IMR-90 (cell line): ENCODE data around the gene SYDE2. TPM values are rescaled to one million over a fixed set of nuclear protein-coding genes. Genes with fewer than 3 reads are reported as not detected.

ENCODE experiments used
- ATAC-seq: fragments of 200-7000 bp; cut with Tn5 transposase; 2 replicates; pipeline ENCODE4 v1.9.1; 2020; ENCODE audit warnings: low read depth, mild to moderate bottlenecking, moderate library complexity
- BruUV-seq: library from RNA; stranded (reverse); fragments of 400-500 nt; replicated peaks from 2 replicates; lab custom pipeline; 2021; lab: Mats Ljungman, UMichigan
- CTCF ChIA-PET: fragments of 300-600 bp; formaldehyde crosslinking; extraction: SDS; loops from one replicate; lab custom pipeline; 2021; ENCODE audit warnings: antibody characterized with exemption; lab: Yijun Ruan, JAX
- POLR2A ChIA-PET: fragments of 300-600 bp; sonication (Branson Sonifier 250); formaldehyde crosslinking; loops from one replicate; lab custom pipeline; 2022; ENCODE audit warnings: antibody characterized with exemption; ENCODE audit not compliant: unreplicated experiment; lab: Charles Lee
- DNase-seq: peaks from one replicate; pipeline ENCODE4 v3.0.0; 2013
- H2AFZ ChIP-seq: replicated peaks from 2 replicates; pipeline ENCODE3; 2013; ENCODE audit warnings: low read length, mild to moderate bottlenecking; ENCODE audit not compliant: poor library complexity
- H2AK5ac ChIP-seq: 2 replicates; pipeline ENCODE4 v1.6.1; 2013; ENCODE audit warnings: low read depth, low read length, inconsistent platforms
- H2AK9ac ChIP-seq: replicated peaks from 2 replicates; pipeline ENCODE3; 2013; ENCODE audit warnings: mild to moderate bottlenecking, low read depth, low read length, moderate library complexity; ENCODE audit not compliant: poor library complexity
- H2BK120ac ChIP-seq: 2 replicates; pipeline ENCODE4 v1.6.1; 2013; ENCODE audit warnings: low read depth, low read length, inconsistent platforms
- H2BK15ac ChIP-seq: 3 replicates; pipeline ENCODE4 v1.6.1; 2013; ENCODE audit warnings: low read depth, low read length, inconsistent platforms
- H2BK20ac ChIP-seq: 2 replicates; pipeline ENCODE4 v1.6.1; 2013; ENCODE audit warnings: low read depth, mild to moderate bottlenecking, inconsistent platforms, low read length, moderate library complexity
- H2BK5ac ChIP-seq: 2 replicates; pipeline ENCODE4 v1.6.1; 2013; ENCODE audit warnings: mild to moderate bottlenecking, low read depth, low read length, inconsistent platforms; ENCODE audit not compliant: poor library complexity, severe bottlenecking
- H3K14ac ChIP-seq: replicated peaks from 2 replicates; pipeline ENCODE4 v1.6.1; 2013; ENCODE audit warnings: low read depth, low read length, inconsistent platforms
- H3K18ac ChIP-seq: 2 replicates; pipeline ENCODE4 v1.6.1; 2013; ENCODE audit warnings: low read depth, low read length, control low read depth
- H3K23ac ChIP-seq: 2 replicates; pipeline ENCODE4 v1.6.1; 2013; ENCODE audit warnings: low read depth, low read length, inconsistent platforms
- H3K27ac ChIP-seq: 2 replicates; pipeline ENCODE4 v1.5.1; 2013; ENCODE audit warnings: mild to moderate bottlenecking, control low read depth, low read length; ENCODE audit not compliant: insufficient read depth
- H3K27me3 ChIP-seq: 2 replicates; pipeline ENCODE4 v1.6.1; 2013; ENCODE audit warnings: low read length; ENCODE audit not compliant: control insufficient read depth, insufficient read depth
- H3K36me3 ChIP-seq: 2 replicates; pipeline ENCODE4 v1.6.1; 2013; ENCODE audit warnings: low read length, mixed read lengths; ENCODE audit not compliant: control insufficient read depth, insufficient read depth
- H3K4ac ChIP-seq: 2 replicates; pipeline ENCODE4 v1.6.1; 2013; ENCODE audit warnings: low read depth, low read length, inconsistent platforms
- H3K4me1 ChIP-seq: 2 replicates; pipeline ENCODE4 v1.6.1; 2013; ENCODE audit warnings: low read length, mixed read lengths; ENCODE audit not compliant: control insufficient read depth, insufficient read depth
- H3K4me2 ChIP-seq: 2 replicates; pipeline ENCODE4 v1.6.1; 2013; ENCODE audit warnings: low read depth, mild to moderate bottlenecking, control low read depth, low read length, moderate library complexity
- H3K4me3 ChIP-seq: 2 replicates; pipeline ENCODE4 v1.5.1; 2013; ENCODE audit warnings: low read depth, mild to moderate bottlenecking, control low read depth, low read length, moderate library complexity; ENCODE audit not compliant: insufficient read depth
- H3K56ac ChIP-seq: 2 replicates; pipeline ENCODE4 v1.6.1; 2013; ENCODE audit warnings: low read length, inconsistent platforms; ENCODE audit not compliant: insufficient read depth; ENCODE audit errors: extremely low read depth
- H3K79me1 ChIP-seq, 2 experiments: 2 replicates each; pipeline ENCODE4 v1.6.1; 2013; ENCODE audit warnings: low read length in 2 of 2, inconsistent platforms in 1 of 2, low read depth in 1 of 2
- H3K9ac ChIP-seq: 2 replicates; pipeline ENCODE4 v1.6.1; 2013; ENCODE audit warnings: low read depth, low read length, control low read depth
- H3K9me1 ChIP-seq: 2 replicates; pipeline ENCODE4 v1.6.1; 2013; ENCODE audit warnings: low read length, inconsistent platforms; ENCODE audit not compliant: insufficient read depth
- H3K9me3 ChIP-seq: 2 replicates; pipeline ENCODE4 v1.6.1; 2013; ENCODE audit warnings: low read length; ENCODE audit not compliant: control insufficient read depth, insufficient read depth
- H4K20me1 ChIP-seq: 2 replicates; pipeline ENCODE4 v1.6.1; 2013; ENCODE audit warnings: low read length, inconsistent platforms; ENCODE audit not compliant: insufficient read depth
- H4K5ac ChIP-seq: 2 replicates; pipeline ENCODE4 v1.6.1; 2013; ENCODE audit warnings: mild to moderate bottlenecking, low read depth, low read length, control low read depth
- H4K8ac ChIP-seq, 2 experiments: 2 replicates each; pipeline ENCODE4 v1.6.1; 2013; ENCODE audit warnings: low read depth in 2 of 2, low read length in 2 of 2, control low read depth in 1 of 2, inconsistent platforms in 1 of 2
- H4K91ac ChIP-seq: 2 replicates; pipeline ENCODE4 v1.6.1; 2013; ENCODE audit warnings: low read depth, low read length, inconsistent platforms; ENCODE audit not compliant: insufficient read depth
- BHLHE40 ChIP-seq: fragments of 150-350 bp; IDR thresholded peaks from 2 replicates; pipeline ENCODE4 v1.6.1; 2016; ENCODE audit warnings: mild to moderate bottlenecking, low read depth, low read length
- CEBPB ChIP-seq: IDR thresholded peaks from 2 replicates; pipeline ENCODE4 v1.6.1; 2012; ENCODE audit warnings: low read depth, low read length, improper control_type of control experiment
- CHD1 ChIP-seq: IDR thresholded peaks from 2 replicates; pipeline ENCODE4 v1.6.1; 2012; ENCODE audit warnings: low read depth, low read length, improper control_type of control experiment
- MAFK ChIP-seq: IDR thresholded peaks from 2 replicates; pipeline ENCODE4 v1.6.1; 2012; ENCODE audit warnings: low read depth, low read length, improper control_type of control experiment
- MAZ ChIP-seq: IDR thresholded peaks from 2 replicates; pipeline ENCODE4 v1.6.1; 2012; ENCODE audit warnings: low read depth, mild to moderate bottlenecking, low read length, improper control_type of control experiment, moderate library complexity, borderline replicate concordance
- MXI1 ChIP-seq: IDR thresholded peaks from 2 replicates; pipeline ENCODE4 v1.6.1; 2012; ENCODE audit warnings: low read depth, mild to moderate bottlenecking, low read length, moderate library complexity, borderline replicate concordance
- NFE2L2 ChIP-seq: fragments of 150-350 bp; IDR thresholded peaks from 2 replicates; pipeline ENCODE4 v1.6.1; 2016; ENCODE audit warnings: low read depth, mild to moderate bottlenecking, low read length
- POLR2A ChIP-seq: IDR thresholded peaks from 2 replicates; pipeline ENCODE4 v1.6.1; 2012; ENCODE audit warnings: mild to moderate bottlenecking, low read depth, low read length
- RAD21 ChIP-seq: IDR thresholded peaks from 2 replicates; pipeline ENCODE4 v1.6.1; 2012; ENCODE audit warnings: low read length, improper control_type of control experiment
- RFX5 ChIP-seq: IDR thresholded peaks from 2 replicates; pipeline ENCODE4 v1.8.0; 2012; ENCODE audit warnings: low read depth, mild to moderate bottlenecking, low read length, moderate library complexity
- SMC3 ChIP-seq: fragments of 150-350 bp; IDR thresholded peaks from 2 replicates; pipeline ENCODE4 v1.6.1; 2016; ENCODE audit warnings: low read depth, mild to moderate bottlenecking, antibody characterized with exemption, low read length, moderate library complexity
- WGBS, 2 experiments: methylation state at CpG; one replicate each; pipeline versions ENCODE4 v1.1.5 to v1.1.7; 2013; ENCODE audit warnings: missing lambda C conversion rate in 2 of 2; ENCODE audit not compliant: insufficient read length in 1 of 2; ENCODE audit errors: extremely low coverage in 2 of 2; 5-methylcytosine and 5-hydroxymethylcytosine counted together
- dilution Hi-C: fragments of 300-500 bp; cut with HindIII; formaldehyde crosslinking; loops from one replicate; pipeline ENCODE4 v1.14.3; 2018; ENCODE audit warnings: low sequenced_read_pairs; ENCODE audit not compliant: unreplicated experiment
- in situ Hi-C: fragments of 300-500 bp; cut with MboI; formaldehyde crosslinking; loops from 3 replicates; pipeline ENCODE4 v1.14.3; 2019; ENCODE audit warnings: low sequenced_read_pairs, inconsistent platforms, mixed read lengths
- intact Hi-C: fragments of 100-400 bp; cut with micrococcal nuclease; formaldehyde crosslinking; loops from 2 replicates; pipeline ENCODE4 v1.10.0; 2022
- polyA plus RNA-seq, 3 experiments: library from polyadenylated mRNA; depleted of rRNA; stranded (reverse); fragments of >200 nt; gene quantifications; 2 replicates each; pipeline ENCODE4 v1.2.3, GENCODE V29; 2012; ENCODE audit warnings: low replicate concordance in 1 of 3
- total RNA-seq: library from RNA; depleted of rRNA; stranded (reverse); fragments of >200 nt; gene quantifications from 2 replicates; pipeline ENCODE4 v1.2.3, GENCODE V29; 2012
- TF ChIP-seq, protein P1 (sequence below): fragments of 150-350 bp; IDR thresholded peaks from 2 replicates; pipeline ENCODE4 v1.6.1; 2016; ENCODE audit warnings: low read depth, mild to moderate bottlenecking, low read length, moderate library complexity, borderline replicate concordance
- TF ChIP-seq, protein P2 (sequence below): fragments of 150-350 bp; IDR thresholded peaks from 2 replicates; pipeline ENCODE4 v1.6.1; 2017; ENCODE audit warnings: mild to moderate bottlenecking, antibody characterized with exemption, low read length, low read depth
- TF ChIP-seq, protein P3 (sequence below): conservative IDR thresholded peaks from 2 replicates; pipeline ENCODE4 v1.5.1; 2012; ENCODE audit warnings: mild to moderate bottlenecking, low read depth, low read length, improper control_type of control experiment

The SYDE2 gene
- total and polyA plus RNA-seq, 2 of the 4 experiments (the other 2 are of a cell fraction), result 1.8 to 10.0 TPM

DNA sequence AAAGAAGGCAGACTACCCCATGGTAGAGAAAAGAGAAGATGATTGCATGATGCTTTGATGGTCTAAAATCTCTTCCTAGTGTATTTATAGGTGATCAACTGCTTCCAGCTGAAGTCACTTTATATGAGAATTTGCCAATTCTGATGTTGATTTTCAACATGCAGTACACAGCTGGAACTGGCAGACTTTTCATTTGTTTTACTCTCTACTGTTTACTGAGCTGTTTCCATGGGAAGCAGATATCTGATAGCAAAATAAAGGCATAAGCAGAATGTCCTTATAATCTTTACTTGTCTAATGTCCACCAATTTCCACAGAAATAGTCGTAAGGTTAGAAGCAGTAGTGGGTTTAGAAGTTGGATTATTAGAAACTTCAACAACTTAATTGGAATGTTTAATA, 74.9 kb downstream of the SYDE2 start:
- H4K8ac ChIP-seq, result no peak overlapping the region
- peaks cover 2% of the 10 kb centered on the region; the same call in 1 of the 2 replicates for H3K9me1 ChIP-seq
- TF ChIP-seq MAFK (no peak), NFE2L2 (no peak), RFX5 (no peak), MXI1 (no peak), CEBPB (no peak), MAZ (no peak), CHD1 (no peak), RAD21 (no peak), POLR2A (no peak), SMC3 (no peak), BHLHE40 (no peak)
- TF ChIP-seq, protein P1, sequence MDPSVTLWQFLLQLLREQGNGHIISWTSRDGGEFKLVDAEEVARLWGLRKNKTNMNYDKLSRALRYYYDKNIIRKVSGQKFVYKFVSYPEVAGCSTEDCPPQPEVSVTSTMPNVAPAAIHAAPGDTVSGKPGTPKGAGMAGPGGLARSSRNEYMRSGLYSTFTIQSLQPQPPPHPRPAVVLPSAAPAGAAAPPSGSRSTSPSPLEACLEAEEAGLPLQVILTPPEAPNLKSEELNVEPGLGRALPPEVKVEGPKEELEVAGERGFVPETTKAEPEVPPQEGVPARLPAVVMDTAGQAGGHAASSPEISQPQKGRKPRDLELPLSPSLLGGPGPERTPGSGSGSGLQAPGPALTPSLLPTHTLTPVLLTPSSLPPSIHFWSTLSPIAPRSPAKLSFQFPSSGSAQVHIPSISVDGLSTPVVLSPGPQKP, result no peak
- TF ChIP-seq, protein P2, sequence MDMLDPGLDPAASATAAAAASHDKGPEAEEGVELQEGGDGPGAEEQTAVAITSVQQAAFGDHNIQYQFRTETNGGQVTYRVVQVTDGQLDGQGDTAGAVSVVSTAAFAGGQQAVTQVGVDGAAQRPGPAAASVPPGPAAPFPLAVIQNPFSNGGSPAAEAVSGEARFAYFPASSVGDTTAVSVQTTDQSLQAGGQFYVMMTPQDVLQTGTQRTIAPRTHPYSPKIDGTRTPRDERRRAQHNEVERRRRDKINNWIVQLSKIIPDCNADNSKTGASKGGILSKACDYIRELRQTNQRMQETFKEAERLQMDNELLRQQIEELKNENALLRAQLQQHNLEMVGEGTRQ, result no peak
- TF ChIP-seq, protein P3, sequence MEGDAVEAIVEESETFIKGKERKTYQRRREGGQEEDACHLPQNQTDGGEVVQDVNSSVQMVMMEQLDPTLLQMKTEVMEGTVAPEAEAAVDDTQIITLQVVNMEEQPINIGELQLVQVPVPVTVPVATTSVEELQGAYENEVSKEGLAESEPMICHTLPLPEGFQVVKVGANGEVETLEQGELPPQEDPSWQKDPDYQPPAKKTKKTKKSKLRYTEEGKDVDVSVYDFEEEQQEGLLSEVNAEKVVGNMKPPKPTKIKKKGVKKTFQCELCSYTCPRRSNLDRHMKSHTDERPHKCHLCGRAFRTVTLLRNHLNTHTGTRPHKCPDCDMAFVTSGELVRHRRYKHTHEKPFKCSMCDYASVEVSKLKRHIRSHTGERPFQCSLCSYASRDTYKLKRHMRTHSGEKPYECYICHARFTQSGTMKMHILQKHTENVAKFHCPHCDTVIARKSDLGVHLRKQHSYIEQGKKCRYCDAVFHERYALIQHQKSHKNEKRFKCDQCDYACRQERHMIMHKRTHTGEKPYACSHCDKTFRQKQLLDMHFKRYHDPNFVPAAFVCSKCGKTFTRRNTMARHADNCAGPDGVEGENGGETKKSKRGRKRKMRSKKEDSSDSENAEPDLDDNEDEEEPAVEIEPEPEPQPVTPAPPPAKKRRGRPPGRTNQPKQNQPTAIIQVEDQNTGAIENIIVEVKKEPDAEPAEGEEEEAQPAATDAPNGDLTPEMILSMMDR, result no peak
- no peak overlapping the region for H2BK120ac ChIP-seq
- H2AK9ac ChIP-seq, result no peak overlapping the region
- H2BK15ac ChIP-seq, result no peak overlapping the region
- H3K23ac ChIP-seq, result no peak overlapping the region
- intact Hi-C loops, result no loop called here
- no peak overlapping the region for H2AFZ ChIP-seq
- ChIA-PET CTCF (no interaction called here), POLR2A (no interaction called here)
- H3K4me1 ChIP-seq, result peaks cover 6% of the 10 kb centered on the region
- no peak overlapping the region for H2BK20ac ChIP-seq
- H3K27ac ChIP-seq, result no peak overlapping the region
- H3K79me1 ChIP-seq, result no peaks in the 10 kb centered on the region
- no peak overlapping the region for H3K14ac ChIP-seq
- H2AK5ac ChIP-seq, result no peak overlapping the region
- no peaks in the 10 kb centered on the region for H3K27me3 ChIP-seq
- no peak overlapping the region for H2BK5ac ChIP-seq
- in situ Hi-C loops, result no loop called here
- no peak overlapping the region for H3K18ac ChIP-seq
- no peak overlapping the region for H3K4me3 ChIP-seq
- H3K9ac ChIP-seq, result no peak overlapping the region
- H3K36me3 ChIP-seq, result no peaks in the 10 kb centered on the region
- H3K4ac ChIP-seq, result no peak overlapping the region
- no peak overlapping the region for H4K5ac ChIP-seq
- dilution Hi-C loops, result no loop called here
- H3K9me3 ChIP-seq, result no peaks in the 10 kb centered on the region
- H3K56ac ChIP-seq, result no peak overlapping the region
- H3K4me2 ChIP-seq, result no peak overlapping the region
- H4K20me1 ChIP-seq, result no peaks in the 10 kb centered on the region
- DNase-seq (no peak), ATAC-seq (no peak)
- no CpG with 5 or more reads among the region's 1 CpG for WGBS, 2 experiments
- H4K91ac ChIP-seq, result no peak overlapping the region
- no TSS peak for BruUV-seq
